Measurements from ENCODE around the gene NOTCH1.

The NOTCH1 gene

DNA sequence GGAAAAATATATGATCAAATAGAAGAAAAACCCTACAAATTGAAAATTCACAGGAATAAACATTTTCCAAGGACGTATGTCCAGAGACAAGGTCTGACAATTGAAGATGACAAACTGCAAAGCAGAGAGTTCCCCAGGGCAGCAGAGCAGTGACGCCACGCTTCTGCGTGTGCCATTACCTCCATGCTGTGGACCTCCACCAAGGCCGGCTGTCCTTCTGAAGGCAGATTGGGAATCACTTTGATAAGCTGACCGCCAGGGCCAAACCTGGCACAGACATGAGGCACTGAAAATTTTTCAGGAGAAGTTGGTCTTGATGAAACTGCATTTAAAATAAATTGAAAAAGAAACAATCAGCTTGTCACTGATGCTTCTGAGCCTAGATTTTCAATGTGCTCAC is 81.6 kb downstream of the NOTCH1 start:
- Histone ChIP-seq H3K27ac (ENCODE audit: low read depth, low read length) (no peak overlapping the region), H3K4me3 (ENCODE audit: low read length) (no peak overlapping the region), H3K4me1 (ENCODE audit: control insufficient read depth, insufficient read depth, low read length) (no peaks in the 10 kb centered on the region), H3K9ac (ENCODE audit: low read length) (no peak overlapping the region), H3K36me3 (ENCODE audit: control insufficient read depth, insufficient read depth, low read length) (peaks cover 51% of the 10 kb centered on the region), H3K27me3 (ENCODE audit: control insufficient read depth, insufficient read depth, low read length) (no peaks in the 10 kb centered on the region)

DNA sequence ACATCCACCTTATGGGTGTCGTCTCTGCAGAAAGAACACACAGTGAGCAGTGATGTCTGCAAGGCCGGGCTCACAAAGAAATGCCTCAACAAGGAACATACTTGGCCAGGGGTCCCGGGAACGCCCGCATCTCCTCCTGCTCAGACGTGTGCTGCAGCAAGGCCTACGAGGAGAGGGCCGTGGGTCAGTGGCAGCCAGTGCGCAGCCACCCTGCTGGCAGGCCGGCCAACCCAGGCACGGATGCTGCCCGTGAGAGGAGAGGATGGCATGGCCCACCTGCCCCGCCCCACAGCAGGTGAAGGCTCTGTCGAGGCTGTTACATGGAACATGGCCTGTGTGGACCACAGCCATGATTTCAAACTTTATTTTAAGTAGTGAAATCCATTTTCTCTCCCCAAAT is 82.3 kb downstream of the NOTCH1 start:
- Histone ChIP-seq H3K36me3 (ENCODE audit: control insufficient read depth, insufficient read depth, low read length) (peaks cover 57% of the 10 kb centered on the region), H3K27ac (ENCODE audit: low read depth, low read length) (no peak overlapping the region), H3K4me1 (ENCODE audit: control insufficient read depth, insufficient read depth, low read length) (no peaks in the 10 kb centered on the region), H3K4me3 (ENCODE audit: low read length) (no peak overlapping the region), H3K27me3 (ENCODE audit: control insufficient read depth, insufficient read depth, low read length) (no peaks in the 10 kb centered on the region), H3K9ac (ENCODE audit: low read length) (no peak overlapping the region)

DNA sequence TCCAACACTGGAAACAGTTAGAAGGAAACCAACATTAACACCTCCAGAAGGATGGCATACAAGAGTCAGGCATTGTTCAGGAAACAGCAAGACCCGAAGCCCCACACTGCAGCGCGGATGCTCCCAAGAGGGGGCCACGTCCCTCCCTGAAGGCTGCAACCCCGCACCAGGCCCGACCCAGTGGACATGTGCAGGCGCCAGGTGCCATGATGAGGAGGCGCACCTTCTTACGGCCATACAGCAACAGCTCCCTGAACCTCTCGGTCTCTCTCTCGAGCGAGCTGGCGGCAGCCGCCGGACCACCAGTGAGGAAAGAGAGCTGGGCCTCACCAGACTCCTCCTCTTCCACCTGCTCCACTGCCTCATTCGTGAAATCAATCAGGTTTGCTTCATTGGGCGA is 83.2 kb downstream of the NOTCH1 start:
- H3K36me3 ChIP-seq (ENCODE audit: control insufficient read depth, insufficient read depth, low read length): peaks cover 58% of the 10 kb centered on the region
- no peaks in the 10 kb centered on the region for H3K4me1 ChIP-seq (ENCODE audit: control insufficient read depth, insufficient read depth, low read length)
- H3K9ac ChIP-seq (ENCODE audit: low read length): no peak overlapping the region
- no peak overlapping the region for H3K27ac ChIP-seq (ENCODE audit: low read depth, low read length)
- H3K4me3 ChIP-seq (ENCODE audit: low read length): no peak overlapping the region
- H3K27me3 ChIP-seq (ENCODE audit: control insufficient read depth, insufficient read depth, low read length): no peaks in the 10 kb centered on the region

DNA sequence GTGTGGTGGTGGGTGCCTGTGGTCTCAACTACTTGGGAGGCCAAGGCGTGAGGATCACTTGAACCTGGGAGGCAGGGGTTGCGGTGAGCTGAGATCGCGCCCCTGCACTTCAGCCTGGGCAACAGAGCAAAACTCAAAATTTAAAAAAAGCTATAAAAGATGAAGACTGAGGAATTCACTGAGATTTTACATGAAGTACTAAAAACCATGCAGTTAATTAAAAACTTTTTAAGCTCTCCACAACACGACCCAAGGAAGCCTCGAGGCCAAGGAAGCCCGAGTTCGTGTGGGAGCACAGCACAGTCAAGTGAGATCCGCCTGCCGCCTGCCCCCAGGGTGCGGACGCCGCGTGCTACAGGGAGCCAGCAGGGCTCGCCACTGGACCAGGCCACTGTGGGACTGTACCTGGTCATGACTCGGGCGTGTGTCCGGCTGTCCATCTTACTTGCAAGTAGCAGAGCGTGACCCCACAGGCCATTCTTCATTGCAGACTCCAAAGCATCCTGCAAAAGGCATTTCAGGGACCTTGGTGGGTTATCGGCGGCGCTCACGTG is 85.0 kb downstream of the NOTCH1 start:
- Histone ChIP-seq H3K9ac (ENCODE audit: low read length) (no peak overlapping the region), H3K4me1 (ENCODE audit: control insufficient read depth, insufficient read depth, low read length) (no peaks in the 10 kb centered on the region), H3K27me3 (ENCODE audit: control insufficient read depth, insufficient read depth, low read length) (no peaks in the 10 kb centered on the region), H3K27ac (ENCODE audit: low read depth, low read length) (no peak overlapping the region), H3K4me3 (ENCODE audit: low read length) (no peak overlapping the region), H3K36me3 (ENCODE audit: control insufficient read depth, insufficient read depth, low read length) (peaks cover 64% of the 10 kb centered on the region)

DNA sequence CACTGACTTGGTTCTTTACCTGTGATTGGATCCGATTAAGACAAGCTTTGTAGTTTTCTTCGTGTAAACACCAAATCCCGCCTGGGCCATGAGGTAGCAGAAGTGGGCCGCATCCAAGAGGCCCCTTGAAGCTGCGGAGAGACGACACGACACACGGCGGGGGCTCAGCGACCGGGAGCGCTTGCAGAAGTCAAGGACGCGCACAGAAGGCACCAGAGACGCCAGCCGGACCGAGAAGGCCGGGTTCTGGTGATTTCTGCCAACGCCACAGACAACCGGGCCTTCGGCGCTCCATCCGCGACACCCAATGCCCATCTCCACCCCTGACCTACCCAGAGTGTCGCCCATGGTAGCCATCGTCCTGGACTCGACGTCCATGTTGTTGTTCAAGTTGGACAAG is 86.4 kb downstream of the NOTCH1 start:
- Histone ChIP-seq H3K4me3 (ENCODE audit: low read length) (no peak overlapping the region), H3K27ac (ENCODE audit: low read depth, low read length) (no peak overlapping the region), H3K9ac (ENCODE audit: low read length) (no peak overlapping the region), H3K4me1 (ENCODE audit: control insufficient read depth, insufficient read depth, low read length) (no peaks in the 10 kb centered on the region), H3K36me3 (ENCODE audit: control insufficient read depth, insufficient read depth, low read length) (peaks cover 68% of the 10 kb centered on the region), H3K27me3 (ENCODE audit: control insufficient read depth, insufficient read depth, low read length) (no peaks in the 10 kb centered on the region)

DNA sequence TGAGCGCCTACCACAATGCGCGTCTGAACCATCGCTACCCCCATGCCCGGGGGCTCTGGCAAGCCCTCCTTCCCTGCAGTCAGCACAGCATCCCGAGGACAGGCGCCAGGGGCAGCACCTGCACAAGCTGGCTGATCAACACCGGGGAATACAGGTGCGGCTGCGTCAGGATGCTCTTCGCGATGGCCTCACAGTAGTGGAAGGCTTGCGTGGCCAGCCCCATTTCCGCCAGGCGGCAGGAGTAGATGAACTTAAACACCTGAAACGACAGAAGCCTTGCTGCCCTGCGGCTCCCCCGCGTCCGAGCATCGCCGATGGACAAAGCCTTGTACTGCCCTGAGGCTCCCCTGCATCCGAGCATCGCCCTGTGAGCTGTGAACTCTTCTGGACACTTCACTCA is 88.5 kb downstream of the NOTCH1 start:
- no peak overlapping the region for H3K9ac ChIP-seq (ENCODE audit: low read length)
- H3K27me3 ChIP-seq (ENCODE audit: control insufficient read depth, insufficient read depth, low read length): no peaks in the 10 kb centered on the region
- peaks cover 59% of the 10 kb centered on the region for H3K36me3 ChIP-seq (ENCODE audit: control insufficient read depth, insufficient read depth, low read length)
- H3K27ac ChIP-seq (ENCODE audit: low read depth, low read length): no peak overlapping the region
- no peak overlapping the region for H3K4me3 ChIP-seq (ENCODE audit: low read length)
- H3K4me1 ChIP-seq (ENCODE audit: control insufficient read depth, insufficient read depth, low read length): no peaks in the 10 kb centered on the region

DNA sequence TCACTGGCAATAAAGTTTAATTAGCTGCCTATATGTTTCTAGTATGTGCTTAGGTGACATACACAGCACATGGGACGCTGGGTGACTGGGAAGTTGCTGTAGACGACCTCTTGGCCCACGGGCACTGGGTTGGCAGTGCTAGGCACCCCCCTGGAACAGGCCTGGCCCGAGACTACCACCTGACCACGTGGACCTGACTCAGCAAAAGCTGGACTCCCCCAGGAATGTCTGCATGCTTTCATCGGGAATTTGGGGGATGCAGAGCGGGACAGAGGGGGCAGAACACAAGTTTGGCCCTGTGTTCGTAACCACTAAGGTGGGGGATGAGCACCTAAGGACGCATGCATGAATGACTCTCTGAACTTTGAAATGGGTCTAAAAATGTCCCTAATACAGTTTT is 89.6 kb downstream of the NOTCH1 start:
- Histone ChIP-seq H3K27ac (ENCODE audit: low read depth, low read length) (no peak overlapping the region), H3K4me1 (ENCODE audit: control insufficient read depth, insufficient read depth, low read length) (no peaks in the 10 kb centered on the region), H3K4me3 (ENCODE audit: low read length) (no peak overlapping the region), H3K9ac (ENCODE audit: low read length) (no peak overlapping the region), H3K36me3 (ENCODE audit: control insufficient read depth, insufficient read depth, low read length) (peaks cover 58% of the 10 kb centered on the region), H3K27me3 (ENCODE audit: control insufficient read depth, insufficient read depth, low read length) (no peaks in the 10 kb centered on the region)

DNA sequence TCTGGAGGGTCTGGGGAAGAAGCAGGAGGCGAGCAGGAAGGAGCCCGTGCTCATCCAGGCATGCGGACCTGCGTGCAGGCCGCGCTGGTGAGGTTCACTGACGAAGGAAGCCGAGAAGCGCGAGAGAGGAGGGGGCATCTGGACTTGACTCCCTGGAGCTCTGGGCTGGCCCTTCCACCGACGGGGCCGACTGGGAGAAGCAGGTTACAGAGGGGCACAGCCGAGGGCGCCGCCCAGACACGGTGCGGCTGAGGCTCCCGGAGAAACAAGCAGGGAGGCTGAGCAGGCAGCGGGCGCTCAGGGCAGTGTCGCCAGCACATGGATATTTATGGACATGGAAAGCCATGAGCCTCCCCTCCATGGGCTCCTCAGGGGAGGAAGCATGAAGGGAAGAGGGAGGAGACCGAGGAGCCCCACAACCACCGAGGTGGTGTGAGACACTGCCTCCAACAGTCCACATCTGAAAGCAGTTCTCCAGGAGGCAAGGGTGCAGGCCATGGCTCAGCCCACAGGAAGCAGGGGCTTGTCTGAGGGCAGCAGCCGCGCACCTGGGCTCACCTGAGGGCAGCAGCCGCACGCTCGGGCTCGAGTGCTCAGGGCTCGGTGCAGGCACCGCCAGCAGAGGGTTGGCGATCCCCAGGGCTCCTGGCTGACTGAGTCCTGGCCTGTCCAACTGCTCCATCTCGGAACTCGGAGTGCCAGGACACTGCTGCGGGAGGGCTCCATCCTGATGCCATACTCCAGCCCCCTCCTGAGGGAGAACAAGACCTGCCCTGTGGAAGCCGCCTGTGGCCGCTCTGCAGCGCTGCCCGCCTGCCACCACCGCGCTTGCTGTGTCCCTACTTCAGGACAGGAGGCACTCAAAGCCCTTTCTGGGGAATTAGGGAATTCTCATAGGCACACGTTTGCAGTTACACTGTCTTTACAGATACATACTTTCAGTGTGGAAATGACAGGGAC is 90.5 kb downstream of the NOTCH1 start:
- H3K4me3 ChIP-seq (ENCODE audit: low read length): no peak overlapping the region
- no peak overlapping the region for H3K9ac ChIP-seq (ENCODE audit: low read length)
- H3K27me3 ChIP-seq (ENCODE audit: control insufficient read depth, insufficient read depth, low read length): no peaks in the 10 kb centered on the region
- peaks cover 63% of the 10 kb centered on the region for H3K36me3 ChIP-seq (ENCODE audit: control insufficient read depth, insufficient read depth, low read length)
- H3K27ac ChIP-seq (ENCODE audit: low read depth, low read length): no peak overlapping the region
- H3K4me1 ChIP-seq (ENCODE audit: control insufficient read depth, insufficient read depth, low read length): no peaks in the 10 kb centered on the region

DNA sequence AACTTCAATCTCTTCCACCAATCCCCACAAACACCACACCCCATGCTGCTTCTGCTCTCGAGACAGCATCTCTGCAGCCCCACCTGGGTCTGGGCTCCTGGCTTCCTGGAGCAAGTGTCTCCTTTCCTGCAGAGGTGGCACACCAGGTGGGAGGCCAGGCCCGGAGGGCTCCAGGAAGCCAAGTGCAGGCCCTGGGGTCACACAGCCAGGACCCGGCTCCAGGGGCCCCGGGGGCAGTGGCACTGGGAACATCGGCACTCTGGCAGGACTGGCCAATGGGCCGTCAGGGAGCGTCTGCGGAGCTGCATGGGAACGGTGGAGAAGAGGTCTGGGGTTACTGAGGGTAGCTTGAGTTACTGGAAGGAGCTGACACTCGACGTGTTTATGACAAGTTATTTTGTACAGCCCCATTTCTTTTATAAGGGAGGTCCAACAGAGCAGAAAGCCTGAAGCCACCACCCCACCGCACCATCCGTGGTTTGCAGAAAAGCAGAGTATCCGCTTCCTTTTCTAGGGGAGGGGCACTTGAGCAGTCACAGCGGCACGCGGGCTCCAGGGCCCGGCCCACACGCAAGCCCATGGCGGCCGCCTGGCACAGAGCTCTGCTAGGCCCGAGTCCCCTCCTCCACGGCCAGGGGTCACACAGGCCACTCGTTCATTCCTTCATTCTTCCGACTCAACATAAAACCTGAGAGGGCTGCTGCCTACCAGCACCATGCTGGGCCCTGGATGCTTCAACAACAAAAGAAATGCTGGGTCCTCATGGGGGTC is 91.6 kb downstream of the NOTCH1 start:
- Histone ChIP-seq H3K36me3 (ENCODE audit: control insufficient read depth, insufficient read depth, low read length) (peaks cover 58% of the 10 kb centered on the region), H3K27ac (ENCODE audit: low read depth, low read length) (no peak overlapping the region), H3K27me3 (ENCODE audit: control insufficient read depth, insufficient read depth, low read length) (no peaks in the 10 kb centered on the region), H3K9ac (ENCODE audit: low read length) (no peak overlapping the region), H3K4me1 (ENCODE audit: control insufficient read depth, insufficient read depth, low read length) (no peaks in the 10 kb centered on the region), H3K4me3 (ENCODE audit: low read length) (no peak overlapping the region)

DNA sequence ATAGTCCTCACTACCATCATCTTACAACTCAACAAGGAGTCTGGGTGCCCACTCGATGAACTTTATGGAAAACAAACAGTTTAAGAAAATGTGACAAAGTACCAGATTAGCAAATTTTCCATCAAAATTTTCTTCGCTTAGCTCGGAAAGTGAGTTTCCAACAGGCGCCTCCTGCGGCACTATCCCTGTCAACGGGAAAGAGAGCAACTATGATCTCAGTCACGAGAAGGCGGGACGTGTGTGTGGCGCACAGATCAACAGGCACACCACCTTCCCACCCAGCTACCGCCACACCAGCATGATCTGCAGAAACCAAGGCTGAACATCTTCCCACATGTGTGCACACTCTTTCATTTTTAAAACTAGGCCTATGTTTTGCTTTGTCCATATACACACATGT is 92.5 kb downstream of the NOTCH1 start:
- Histone ChIP-seq H3K4me1 (ENCODE audit: control insufficient read depth, insufficient read depth, low read length) (no peaks in the 10 kb centered on the region), H3K4me3 (ENCODE audit: low read length) (no peak overlapping the region), H3K36me3 (ENCODE audit: control insufficient read depth, insufficient read depth, low read length) (peaks cover 56% of the 10 kb centered on the region), H3K9ac (ENCODE audit: low read length) (no peak overlapping the region), H3K27ac (ENCODE audit: low read depth, low read length) (no peak overlapping the region), H3K27me3 (ENCODE audit: control insufficient read depth, insufficient read depth, low read length) (no peaks in the 10 kb centered on the region)

DNA sequence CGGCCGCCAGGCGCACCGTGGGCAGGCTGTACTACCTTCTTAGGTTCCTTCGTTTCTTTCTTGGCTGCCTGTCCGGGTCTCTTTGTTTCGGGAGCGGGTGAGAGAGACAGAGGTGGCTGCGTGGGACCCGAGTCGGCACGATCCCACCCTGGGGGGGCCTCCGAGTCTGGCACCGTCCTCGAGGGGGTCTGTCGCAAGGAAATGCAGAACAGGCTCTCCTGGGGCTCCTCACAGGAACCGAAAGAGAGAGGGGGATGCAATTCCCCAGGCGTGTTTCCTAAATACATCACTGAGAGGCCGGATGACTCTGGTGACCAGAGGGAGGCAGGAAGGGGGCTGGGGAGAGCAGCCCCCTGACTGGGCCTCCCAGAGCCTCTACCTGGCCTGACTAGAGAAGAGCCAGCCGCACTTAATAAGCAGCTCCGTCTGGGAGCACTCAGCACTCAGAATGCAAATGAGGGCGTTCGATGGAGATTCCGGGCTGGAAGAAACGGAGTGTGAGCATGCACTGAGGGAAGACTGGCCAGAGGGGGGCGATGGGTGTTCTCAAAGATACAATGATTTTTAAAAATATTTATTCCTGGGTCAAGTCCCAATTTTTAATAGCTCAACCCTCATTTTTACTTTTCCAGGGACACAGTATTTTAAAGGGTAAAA is 94.5 kb downstream of the NOTCH1 start:
- H3K27me3 ChIP-seq (ENCODE audit: control insufficient read depth, insufficient read depth, low read length): no peaks in the 10 kb centered on the region
- no peak overlapping the region for H3K9ac ChIP-seq (ENCODE audit: low read length)
- no peak overlapping the region for H3K4me3 ChIP-seq (ENCODE audit: low read length)
- peaks cover 57% of the 10 kb centered on the region for H3K36me3 ChIP-seq (ENCODE audit: control insufficient read depth, insufficient read depth, low read length)
- H3K27ac ChIP-seq (ENCODE audit: low read depth, low read length): no peak overlapping the region
- no peaks in the 10 kb centered on the region for H3K4me1 ChIP-seq (ENCODE audit: control insufficient read depth, insufficient read depth, low read length)

DNA sequence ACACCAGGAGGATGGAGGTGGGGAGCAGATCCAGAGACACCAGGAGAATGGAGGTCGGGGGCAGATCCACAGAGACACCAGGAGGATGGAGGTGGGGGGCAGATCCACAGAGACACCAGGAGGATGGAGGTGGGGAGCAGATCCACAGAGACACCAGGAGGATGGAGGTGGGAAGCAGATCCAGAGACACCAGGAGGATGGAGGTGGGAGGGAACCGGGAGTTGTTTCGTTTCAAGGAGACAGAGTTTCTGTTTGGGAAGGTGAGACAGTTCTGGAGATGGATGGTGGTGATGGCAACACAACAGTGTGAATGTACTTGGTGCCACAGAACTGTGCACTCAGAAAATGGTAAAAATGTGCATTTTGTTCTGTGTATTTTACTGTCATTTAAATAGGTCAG is 97.2 kb downstream of the NOTCH1 start:
- Histone ChIP-seq H3K27ac (ENCODE audit: low read depth, low read length) (no peak overlapping the region), H3K4me1 (ENCODE audit: control insufficient read depth, insufficient read depth, low read length) (no peaks in the 10 kb centered on the region), H3K4me3 (ENCODE audit: low read length) (no peak overlapping the region), H3K36me3 (ENCODE audit: control insufficient read depth, insufficient read depth, low read length) (peaks cover 42% of the 10 kb centered on the region), H3K27me3 (ENCODE audit: control insufficient read depth, insufficient read depth, low read length) (no peaks in the 10 kb centered on the region), H3K9ac (ENCODE audit: low read length) (no peak overlapping the region)
